ENCODE measurements around the gene ACE.

- TF ChIP-seq, protein P1, sequence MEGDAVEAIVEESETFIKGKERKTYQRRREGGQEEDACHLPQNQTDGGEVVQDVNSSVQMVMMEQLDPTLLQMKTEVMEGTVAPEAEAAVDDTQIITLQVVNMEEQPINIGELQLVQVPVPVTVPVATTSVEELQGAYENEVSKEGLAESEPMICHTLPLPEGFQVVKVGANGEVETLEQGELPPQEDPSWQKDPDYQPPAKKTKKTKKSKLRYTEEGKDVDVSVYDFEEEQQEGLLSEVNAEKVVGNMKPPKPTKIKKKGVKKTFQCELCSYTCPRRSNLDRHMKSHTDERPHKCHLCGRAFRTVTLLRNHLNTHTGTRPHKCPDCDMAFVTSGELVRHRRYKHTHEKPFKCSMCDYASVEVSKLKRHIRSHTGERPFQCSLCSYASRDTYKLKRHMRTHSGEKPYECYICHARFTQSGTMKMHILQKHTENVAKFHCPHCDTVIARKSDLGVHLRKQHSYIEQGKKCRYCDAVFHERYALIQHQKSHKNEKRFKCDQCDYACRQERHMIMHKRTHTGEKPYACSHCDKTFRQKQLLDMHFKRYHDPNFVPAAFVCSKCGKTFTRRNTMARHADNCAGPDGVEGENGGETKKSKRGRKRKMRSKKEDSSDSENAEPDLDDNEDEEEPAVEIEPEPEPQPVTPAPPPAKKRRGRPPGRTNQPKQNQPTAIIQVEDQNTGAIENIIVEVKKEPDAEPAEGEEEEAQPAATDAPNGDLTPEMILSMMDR (IDR thresholded peaks at IDR 0.05; ENCODE audit: low read depth, low read length, missing input control), result no peak
- TF ChIP-seq YY1 (IDR thresholded peaks at IDR 0.05), result no peak
- TF ChIP-seq, protein P2, sequence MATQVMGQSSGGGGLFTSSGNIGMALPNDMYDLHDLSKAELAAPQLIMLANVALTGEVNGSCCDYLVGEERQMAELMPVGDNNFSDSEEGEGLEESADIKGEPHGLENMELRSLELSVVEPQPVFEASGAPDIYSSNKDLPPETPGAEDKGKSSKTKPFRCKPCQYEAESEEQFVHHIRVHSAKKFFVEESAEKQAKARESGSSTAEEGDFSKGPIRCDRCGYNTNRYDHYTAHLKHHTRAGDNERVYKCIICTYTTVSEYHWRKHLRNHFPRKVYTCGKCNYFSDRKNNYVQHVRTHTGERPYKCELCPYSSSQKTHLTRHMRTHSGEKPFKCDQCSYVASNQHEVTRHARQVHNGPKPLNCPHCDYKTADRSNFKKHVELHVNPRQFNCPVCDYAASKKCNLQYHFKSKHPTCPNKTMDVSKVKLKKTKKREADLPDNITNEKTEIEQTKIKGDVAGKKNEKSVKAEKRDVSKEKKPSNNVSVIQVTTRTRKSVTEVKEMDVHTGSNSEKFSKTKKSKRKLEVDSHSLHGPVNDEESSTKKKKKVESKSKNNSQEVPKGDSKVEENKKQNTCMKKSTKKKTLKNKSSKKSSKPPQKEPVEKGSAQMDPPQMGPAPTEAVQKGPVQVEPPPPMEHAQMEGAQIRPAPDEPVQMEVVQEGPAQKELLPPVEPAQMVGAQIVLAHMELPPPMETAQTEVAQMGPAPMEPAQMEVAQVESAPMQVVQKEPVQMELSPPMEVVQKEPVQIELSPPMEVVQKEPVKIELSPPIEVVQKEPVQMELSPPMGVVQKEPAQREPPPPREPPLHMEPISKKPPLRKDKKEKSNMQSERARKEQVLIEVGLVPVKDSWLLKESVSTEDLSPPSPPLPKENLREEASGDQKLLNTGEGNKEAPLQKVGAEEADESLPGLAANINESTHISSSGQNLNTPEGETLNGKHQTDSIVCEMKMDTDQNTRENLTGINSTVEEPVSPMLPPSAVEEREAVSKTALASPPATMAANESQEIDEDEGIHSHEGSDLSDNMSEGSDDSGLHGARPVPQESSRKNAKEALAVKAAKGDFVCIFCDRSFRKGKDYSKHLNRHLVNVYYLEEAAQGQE (IDR thresholded peaks at IDR 0.05), result no peak
- TF ChIP-seq, protein P3, sequence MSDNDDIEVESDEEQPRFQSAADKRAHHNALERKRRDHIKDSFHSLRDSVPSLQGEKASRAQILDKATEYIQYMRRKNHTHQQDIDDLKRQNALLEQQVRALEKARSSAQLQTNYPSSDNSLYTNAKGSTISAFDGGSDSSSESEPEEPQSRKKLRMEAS (IDR thresholded peaks at IDR 0.05), result no peak
- no peak for TF ChIP-seq FOXA1 (IDR thresholded peaks at IDR 0.05)
- TF ChIP-seq JUND (IDR thresholded peaks at IDR 0.05), result no peak
- no peak for TF ChIP-seq RAD21 (IDR thresholded peaks at IDR 0.05)
- TF ChIP-seq SP1 (IDR thresholded peaks at IDR 0.05), result no peak
- no peak for TF ChIP-seq ATF3 (IDR thresholded peaks at IDR 0.05)
- no peak for TF ChIP-seq EGR1 (IDR thresholded peaks at IDR 0.05; ENCODE audit: low read depth in 2 of 2)
- no peak for TF ChIP-seq TAF1 (conservative IDR thresholded peaks at IDR 0.05)
- TF ChIP-seq RXRA (IDR thresholded peaks at IDR 0.05), result no peak
- TF ChIP-seq GABPA (IDR thresholded peaks at IDR 0.05 in 1 of 2, conservative IDR thresholded peaks at IDR 0.05 in 1 of 2), result no peak
- no peak for TF ChIP-seq FOXA2 (IDR thresholded peaks at IDR 0.05)
These were observed 41.1 kb downstream of the ACE start for GRCh38 chr17:63517825-63518534.
